GM12891 (cell line): ENCODE measurements around the gene NEK10.

ENCODE experiments used
- PAX5 ChIP-seq: IDR thresholded peaks from 2 replicates; pipeline ENCODE4 v1.6.1; 2011; ENCODE audit warnings: low read length, moderate library complexity, mild to moderate bottlenecking; ENCODE audit not compliant: insufficient read depth, severe bottlenecking
- POLR2A ChIP-seq: IDR thresholded peaks from 2 replicates; pipeline ENCODE4 v1.6.1; 2011; ENCODE audit warnings: low read depth, low read length, control low read depth
- POLR2AphosphoS5 ChIP-seq: IDR thresholded peaks from 2 replicates; pipeline ENCODE4 v1.6.1; 2011; ENCODE audit warnings: low read depth, low read length, control low read depth
- POU2F2 ChIP-seq: IDR thresholded peaks from 2 replicates; pipeline ENCODE4 v1.6.1; 2011; ENCODE audit warnings: low read depth, mild to moderate bottlenecking, control low read depth, low read length, moderate library complexity
- SPI1 ChIP-seq: IDR thresholded peaks from 2 replicates; pipeline ENCODE4 v1.6.1; 2011; ENCODE audit warnings: low read depth, low read length, control low read depth
- TAF1 ChIP-seq: IDR thresholded peaks from 2 replicates; pipeline ENCODE4 v1.6.1; 2011; ENCODE audit warnings: low read depth, low read length, control low read depth

DNA sequence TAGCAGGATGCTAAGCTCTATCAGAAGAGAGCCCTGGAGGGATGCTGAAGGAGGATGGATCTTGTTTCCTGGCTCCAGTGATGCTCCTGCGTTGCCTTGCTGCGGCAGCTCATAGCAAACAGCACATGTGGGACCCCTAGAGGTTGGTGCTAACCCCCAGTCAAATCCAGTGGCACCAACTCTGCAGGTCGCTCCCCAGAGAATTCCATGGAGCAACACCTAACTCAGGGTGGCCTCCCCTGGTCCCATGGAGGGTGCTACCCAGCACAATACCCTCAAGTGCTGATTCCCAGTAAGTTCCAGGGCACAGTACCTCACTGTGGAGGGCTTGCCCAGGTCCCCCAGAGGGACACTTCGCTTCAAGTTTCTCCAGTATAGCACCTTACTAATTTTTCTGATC, 231.2 kb downstream of the NEK10 start:
- TF ChIP-seq TAF1 (no peak), POLR2A (no peak), POLR2AphosphoS5 (no peak), POU2F2 (no peak), SPI1 (no peak), PAX5 (no peak)
